SU-DHL-6 (cell line): ENCODE data around the gene GINS3.
A peak's percentile ranks its signal among the peaks of the same experiment; 100 is the strongest.

ENCODE experiments used
- H2AFZ ChIP-seq: fragments of 200-600 bp; sonication (generic); 2 replicates; pipeline ENCODE4 v1.6.1; 2014; ENCODE audit warnings: low read depth, mild to moderate bottlenecking, moderate library complexity, mixed read lengths, antibody characterized with exemption, low read length; ENCODE audit not compliant: severe bottlenecking
- H3F3A ChIP-seq: fragments of 200-600 bp; shearing (Covaris generic); 2 replicates; pipeline ENCODE4 v1.6.0; 2016; ENCODE audit warnings: antibody characterized with exemption, mild to moderate bottlenecking; ENCODE audit not compliant: insufficient read depth
- H3K27ac ChIP-seq: fragments of 200-600 bp; sonication (generic); 2 replicates; pipeline ENCODE4 v1.5.1; 2016; ENCODE audit warnings: low read depth, mild to moderate bottlenecking, low read length, moderate library complexity, mixed read lengths
- H3K27me3 ChIP-seq: fragments of 200-600 bp; sonication (generic), shearing (Covaris generic); 2 replicates; pipeline ENCODE4 v1.6.0; 2014; ENCODE audit warnings: mild to moderate bottlenecking, low read length
- H3K36me3 ChIP-seq: fragments of 200-600 bp; sonication (generic); 2 replicates; pipeline ENCODE4 v1.6.1; 2014; ENCODE audit warnings: mild to moderate bottlenecking, low read length, mixed read lengths
- H3K4me2 ChIP-seq: fragments of 300-600, 200-600 bp; shearing (Covaris generic), sonication (generic); 2 replicates; pipeline ENCODE4 v1.6.0; 2014; ENCODE audit warnings: low read length, low read depth, mild to moderate bottlenecking; ENCODE audit not compliant: poor library complexity, severe bottlenecking
- H3K4me3 ChIP-seq: fragments of 200-600 bp; sonication (generic); 2 replicates; pipeline ENCODE4 v1.5.1; 2014; ENCODE audit warnings: antibody characterized with exemption, low read length, mild to moderate bottlenecking, mixed read lengths; ENCODE audit not compliant: insufficient read depth, poor library complexity, severe bottlenecking
- H3K79me2 ChIP-seq: fragments of 200-600 bp; sonication (generic); 2 replicates; pipeline ENCODE4 v1.6.1; 2014; ENCODE audit warnings: mild to moderate bottlenecking, low read length, moderate library complexity; ENCODE audit not compliant: insufficient read depth
- H3K9ac ChIP-seq: fragments of 200-600 bp; sonication (generic); 2 replicates; pipeline ENCODE4 v1.7.0; 2014; ENCODE audit warnings: mild to moderate bottlenecking, low read length
- H3K9me2 ChIP-seq: fragments of 200-600 bp; sonication (generic); replicated peaks from 2 replicates; pipeline ENCODE4 v1.6.1; 2014; ENCODE audit warnings: low read length; ENCODE audit not compliant: insufficient read depth
- H3K9me3 ChIP-seq: fragments of 200-600 bp; sonication (generic); 2 replicates; pipeline ENCODE4 v1.6.1; 2014; ENCODE audit warnings: low read length, mixed read lengths; ENCODE audit not compliant: insufficient read depth
- H4K20me1 ChIP-seq: fragments of 200-600 bp; sonication (generic); 2 replicates; pipeline ENCODE4 v1.6.1; 2014; ENCODE audit warnings: low read depth, mild to moderate bottlenecking, antibody characterized with exemption, low read length, moderate library complexity, mixed read lengths
- EZH2phosphoT487 ChIP-seq: fragments of 200-600 bp; sonication (generic), shearing (Covaris generic); conservative IDR thresholded peaks from 2 replicates; pipeline ENCODE4 v1.6.1; 2018; ENCODE audit warnings: mild to moderate bottlenecking, antibody characterized with exemption, low read length, moderate library complexity, mixed read lengths
- TF ChIP-seq, protein P1 (sequence below): fragments of 200-600 bp; sonication (generic); IDR thresholded peaks from one replicate; pipeline ENCODE4 v1.5.1; 2017; ENCODE audit warnings: antibody characterized with exemption, mild to moderate bottlenecking, low read length, moderate library complexity; ENCODE audit not compliant: insufficient read depth, poor library complexity, severe bottlenecking

GINS3 gene

GRCh38 chr16:58425756-58426494, 33.7 kb downstream of the GINS3 start:
- H3K9ac ChIP-seq = no peak overlapping the region
- H4K20me1 ChIP-seq = no peaks in the 10 kb centered on the region
- no peaks in the 10 kb centered on the region for H3K9me3 ChIP-seq
- H3K9me2 ChIP-seq = no peaks in the 10 kb centered on the region
- H3K36me3 ChIP-seq = peaks cover 12% of the 10 kb centered on the region; the same call in 1 of the 2 replicates
- no peaks in the 10 kb centered on the region for H3K27me3 ChIP-seq
- TF ChIP-seq EZH2phosphoT487 = no peak
- TF ChIP-seq, protein P1, sequence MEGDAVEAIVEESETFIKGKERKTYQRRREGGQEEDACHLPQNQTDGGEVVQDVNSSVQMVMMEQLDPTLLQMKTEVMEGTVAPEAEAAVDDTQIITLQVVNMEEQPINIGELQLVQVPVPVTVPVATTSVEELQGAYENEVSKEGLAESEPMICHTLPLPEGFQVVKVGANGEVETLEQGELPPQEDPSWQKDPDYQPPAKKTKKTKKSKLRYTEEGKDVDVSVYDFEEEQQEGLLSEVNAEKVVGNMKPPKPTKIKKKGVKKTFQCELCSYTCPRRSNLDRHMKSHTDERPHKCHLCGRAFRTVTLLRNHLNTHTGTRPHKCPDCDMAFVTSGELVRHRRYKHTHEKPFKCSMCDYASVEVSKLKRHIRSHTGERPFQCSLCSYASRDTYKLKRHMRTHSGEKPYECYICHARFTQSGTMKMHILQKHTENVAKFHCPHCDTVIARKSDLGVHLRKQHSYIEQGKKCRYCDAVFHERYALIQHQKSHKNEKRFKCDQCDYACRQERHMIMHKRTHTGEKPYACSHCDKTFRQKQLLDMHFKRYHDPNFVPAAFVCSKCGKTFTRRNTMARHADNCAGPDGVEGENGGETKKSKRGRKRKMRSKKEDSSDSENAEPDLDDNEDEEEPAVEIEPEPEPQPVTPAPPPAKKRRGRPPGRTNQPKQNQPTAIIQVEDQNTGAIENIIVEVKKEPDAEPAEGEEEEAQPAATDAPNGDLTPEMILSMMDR = no peak
- H3F3A ChIP-seq = peaks cover 16% of the 10 kb centered on the region
- H3K4me2 ChIP-seq = peak overlapping the region; percentile 72
- peak overlapping the region; percentile 1 for H3K4me3 ChIP-seq
- peak overlapping the region; percentile 69 for H3K27ac ChIP-seq
- H3K79me2 ChIP-seq = peaks cover 97% of the 10 kb centered on the region
- H2AFZ ChIP-seq = no peak overlapping the region

DNA sequence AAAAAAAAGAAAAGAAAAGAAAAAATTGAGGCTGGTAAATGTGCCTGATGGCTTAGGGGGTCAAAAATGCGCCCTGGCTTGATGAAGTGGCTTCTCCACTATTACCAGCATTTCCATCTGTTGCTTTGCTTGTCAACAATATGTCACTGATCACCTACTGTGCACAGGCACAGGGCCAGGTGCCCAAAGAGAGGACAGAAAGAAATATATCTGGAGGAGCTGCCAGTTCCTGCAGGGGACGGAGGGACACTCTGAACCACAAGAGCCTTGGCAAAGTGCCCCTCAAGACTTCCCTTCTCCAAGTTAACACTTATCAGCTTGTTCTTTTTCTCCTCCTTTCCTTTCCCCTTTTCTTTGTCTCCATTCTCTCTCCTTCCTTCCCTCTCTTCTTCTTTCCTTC, 34.7 kb downstream of the GINS3 start:
- Histone ChIP-seq H3K27me3 (no peaks in the 10 kb centered on the region), H3K9me2 (no peaks in the 10 kb centered on the region), H3K27ac (peak overlapping the region; percentile 69), H3K9ac (no peak overlapping the region), H4K20me1 (no peaks in the 10 kb centered on the region; the same call in 1 of the 2 replicates), H3K36me3 (peaks cover 12% of the 10 kb centered on the region; the same call in 1 of the 2 replicates), H3K79me2 (peaks cover 93% of the 10 kb centered on the region), H3K9me3 (no peaks in the 10 kb centered on the region), H2AFZ (no peak overlapping the region), H3K4me3 (no peak overlapping the region), H3K4me2 (peak overlapping the region; percentile 72), H3F3A (peaks cover 15% of the 10 kb centered on the region)
- TF ChIP-seq, protein P1 = no peak
- no peak for TF ChIP-seq EZH2phosphoT487

GRCh38 chr16:58428621-58429542, 36.6 kb downstream of the GINS3 start:
- H3K79me2 ChIP-seq = peaks cover 88% of the 10 kb centered on the region
- TF ChIP-seq EZH2phosphoT487 = no peak
- TF ChIP-seq, protein P1 = no peak
- H3F3A ChIP-seq = peaks cover 15% of the 10 kb centered on the region
- H3K36me3 ChIP-seq = peaks cover 7% of the 10 kb centered on the region; the same call in 1 of the 2 replicates
- no peaks in the 10 kb centered on the region for H3K9me3 ChIP-seq
- H3K9ac ChIP-seq = no peak overlapping the region
- no peak overlapping the region for H2AFZ ChIP-seq
- H3K9me2 ChIP-seq = no peaks in the 10 kb centered on the region
- H3K27me3 ChIP-seq = no peaks in the 10 kb centered on the region
- H3K4me3 ChIP-seq = no peak overlapping the region
- H4K20me1 ChIP-seq = no peaks in the 10 kb centered on the region; the same call in 1 of the 2 replicates
- H3K4me2 ChIP-seq = no peak overlapping the region
- no peak overlapping the region for H3K27ac ChIP-seq
